Measurements from ENCODE around the gene LMX1A.

DNA sequence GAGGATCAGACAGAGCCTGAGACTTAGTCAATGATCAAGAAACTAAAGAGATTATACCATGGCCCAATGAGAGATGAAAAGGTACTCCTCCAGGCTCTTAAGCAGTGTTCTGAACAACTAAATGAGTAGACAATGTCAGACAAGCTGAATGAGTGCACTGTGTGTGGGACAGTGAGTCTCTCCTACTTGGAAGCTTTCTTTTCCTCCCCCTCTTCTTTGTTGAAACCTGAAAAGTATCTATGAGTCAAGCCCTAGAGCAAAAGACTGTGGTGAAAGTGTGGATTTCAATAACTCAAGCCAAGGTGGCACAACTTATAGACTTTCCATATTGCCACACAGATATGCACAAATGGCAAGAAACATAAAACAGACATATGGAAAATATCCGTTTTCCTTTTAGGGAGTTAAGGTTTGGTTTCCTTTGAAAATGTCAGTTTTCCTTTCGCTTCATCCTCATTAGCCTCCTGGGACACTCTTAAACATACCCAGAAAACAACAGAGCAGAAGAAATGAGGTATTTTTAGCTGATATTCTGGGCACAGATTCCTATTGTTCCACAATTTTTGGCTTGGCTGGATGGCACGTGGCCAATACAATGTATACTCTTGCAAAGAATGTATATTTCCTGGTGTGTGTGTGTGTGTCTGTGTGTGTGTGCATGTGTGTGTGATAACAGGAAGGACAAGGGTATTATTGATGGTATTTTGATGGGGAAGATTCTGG is 96.6 kb downstream of the LMX1A start:
- TF ChIP-seq CTCF (IDR thresholded peaks at IDR 0.05; ENCODE audit: low read depth, low read length, missing input control), result no peak
- TF ChIP-seq, protein P1, sequence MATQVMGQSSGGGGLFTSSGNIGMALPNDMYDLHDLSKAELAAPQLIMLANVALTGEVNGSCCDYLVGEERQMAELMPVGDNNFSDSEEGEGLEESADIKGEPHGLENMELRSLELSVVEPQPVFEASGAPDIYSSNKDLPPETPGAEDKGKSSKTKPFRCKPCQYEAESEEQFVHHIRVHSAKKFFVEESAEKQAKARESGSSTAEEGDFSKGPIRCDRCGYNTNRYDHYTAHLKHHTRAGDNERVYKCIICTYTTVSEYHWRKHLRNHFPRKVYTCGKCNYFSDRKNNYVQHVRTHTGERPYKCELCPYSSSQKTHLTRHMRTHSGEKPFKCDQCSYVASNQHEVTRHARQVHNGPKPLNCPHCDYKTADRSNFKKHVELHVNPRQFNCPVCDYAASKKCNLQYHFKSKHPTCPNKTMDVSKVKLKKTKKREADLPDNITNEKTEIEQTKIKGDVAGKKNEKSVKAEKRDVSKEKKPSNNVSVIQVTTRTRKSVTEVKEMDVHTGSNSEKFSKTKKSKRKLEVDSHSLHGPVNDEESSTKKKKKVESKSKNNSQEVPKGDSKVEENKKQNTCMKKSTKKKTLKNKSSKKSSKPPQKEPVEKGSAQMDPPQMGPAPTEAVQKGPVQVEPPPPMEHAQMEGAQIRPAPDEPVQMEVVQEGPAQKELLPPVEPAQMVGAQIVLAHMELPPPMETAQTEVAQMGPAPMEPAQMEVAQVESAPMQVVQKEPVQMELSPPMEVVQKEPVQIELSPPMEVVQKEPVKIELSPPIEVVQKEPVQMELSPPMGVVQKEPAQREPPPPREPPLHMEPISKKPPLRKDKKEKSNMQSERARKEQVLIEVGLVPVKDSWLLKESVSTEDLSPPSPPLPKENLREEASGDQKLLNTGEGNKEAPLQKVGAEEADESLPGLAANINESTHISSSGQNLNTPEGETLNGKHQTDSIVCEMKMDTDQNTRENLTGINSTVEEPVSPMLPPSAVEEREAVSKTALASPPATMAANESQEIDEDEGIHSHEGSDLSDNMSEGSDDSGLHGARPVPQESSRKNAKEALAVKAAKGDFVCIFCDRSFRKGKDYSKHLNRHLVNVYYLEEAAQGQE (IDR thresholded peaks at IDR 0.05), result no peak
- TF ChIP-seq HNF4A (conservative IDR thresholded peaks at IDR 0.05), result no peak
- TF ChIP-seq, protein P2, sequence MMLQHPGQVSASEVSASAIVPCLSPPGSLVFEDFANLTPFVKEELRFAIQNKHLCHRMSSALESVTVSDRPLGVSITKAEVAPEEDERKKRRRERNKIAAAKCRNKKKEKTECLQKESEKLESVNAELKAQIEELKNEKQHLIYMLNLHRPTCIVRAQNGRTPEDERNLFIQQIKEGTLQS (IDR thresholded peaks at IDR 0.05), result no peak
- TF ChIP-seq, protein P3, sequence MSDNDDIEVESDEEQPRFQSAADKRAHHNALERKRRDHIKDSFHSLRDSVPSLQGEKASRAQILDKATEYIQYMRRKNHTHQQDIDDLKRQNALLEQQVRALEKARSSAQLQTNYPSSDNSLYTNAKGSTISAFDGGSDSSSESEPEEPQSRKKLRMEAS (IDR thresholded peaks at IDR 0.05), result no peak
- no peak for TF ChIP-seq GABPA (IDR thresholded peaks at IDR 0.05 in 1 of 2, conservative IDR thresholded peaks at IDR 0.05 in 1 of 2)
- TF ChIP-seq, protein P4, sequence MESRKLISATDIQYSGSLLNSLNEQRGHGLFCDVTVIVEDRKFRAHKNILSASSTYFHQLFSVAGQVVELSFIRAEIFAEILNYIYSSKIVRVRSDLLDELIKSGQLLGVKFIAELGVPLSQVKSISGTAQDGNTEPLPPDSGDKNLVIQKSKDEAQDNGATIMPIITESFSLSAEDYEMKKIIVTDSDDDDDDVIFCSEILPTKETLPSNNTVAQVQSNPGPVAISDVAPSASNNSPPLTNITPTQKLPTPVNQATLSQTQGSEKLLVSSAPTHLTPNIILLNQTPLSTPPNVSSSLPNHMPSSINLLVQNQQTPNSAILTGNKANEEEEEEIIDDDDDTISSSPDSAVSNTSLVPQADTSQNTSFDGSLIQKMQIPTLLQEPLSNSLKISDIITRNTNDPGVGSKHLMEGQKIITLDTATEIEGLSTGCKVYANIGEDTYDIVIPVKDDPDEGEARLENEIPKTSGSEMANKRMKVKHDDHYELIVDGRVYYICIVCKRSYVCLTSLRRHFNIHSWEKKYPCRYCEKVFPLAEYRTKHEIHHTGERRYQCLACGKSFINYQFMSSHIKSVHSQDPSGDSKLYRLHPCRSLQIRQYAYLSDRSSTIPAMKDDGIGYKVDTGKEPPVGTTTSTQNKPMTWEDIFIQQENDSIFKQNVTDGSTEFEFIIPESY (IDR thresholded peaks at IDR 0.05), result no peak
- TF ChIP-seq TAF1 (conservative IDR thresholded peaks at IDR 0.05), result no peak
- TF ChIP-seq NR2F2 (IDR thresholded peaks at IDR 0.05), result no peak

Measured in liver (tissue), 3 donors.